HG02870 (cell line): ENCODE data around the gene RGS10.

Experiments used
- ATAC-seq: cut with Tn5 transposase; IDR thresholded peaks from one replicate; pipeline ENCODE4 v1.9.1; 2021; ENCODE audit warnings: mild to moderate bottlenecking, moderate library complexity; ENCODE audit not compliant: unreplicated experiment

Gene RGS10

DNA sequence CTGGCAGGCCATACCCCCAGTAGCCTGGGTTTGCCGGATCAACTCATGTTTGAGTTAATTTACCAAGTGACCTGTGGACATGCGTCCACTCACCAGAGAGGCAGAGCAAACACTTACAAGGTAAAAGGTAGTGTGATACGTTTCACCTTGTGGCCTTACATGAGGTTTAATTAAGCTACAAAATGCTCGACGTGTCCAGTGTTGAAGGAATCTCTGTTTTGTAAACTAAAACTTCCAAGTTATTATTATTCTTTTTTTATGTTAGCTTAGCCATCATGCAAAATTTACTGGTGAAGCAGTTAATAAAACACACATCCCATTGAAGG lies 42.9 kb downstream of the RGS10 start:
- ATAC-seq: no peak

- no peak for ATAC-seq
These were observed 43.4 kb downstream of the RGS10 start for GRCh38 chr10:119498889-119499676.

DNA sequence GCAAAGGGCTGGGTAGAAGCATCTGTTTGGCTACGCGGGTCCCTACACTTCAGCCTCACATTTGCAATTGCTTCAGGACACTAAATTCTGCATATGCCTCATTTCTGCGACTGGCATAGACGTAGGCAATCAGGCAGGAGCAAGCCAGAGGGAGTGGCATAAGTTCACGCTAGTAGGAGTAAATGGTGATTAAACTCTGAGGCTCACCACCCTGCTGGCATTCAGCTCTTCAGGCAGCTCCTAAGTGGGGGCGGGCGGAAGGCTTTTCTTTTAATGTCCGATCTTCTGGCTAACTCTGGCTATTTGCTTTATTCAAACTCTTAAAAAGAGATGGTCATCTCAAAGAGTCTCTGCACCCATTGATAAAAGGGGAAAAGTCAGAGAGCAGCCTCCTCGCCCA lies 45.3 kb downstream of the RGS10 start:
- no peak for ATAC-seq

GRCh38 chr10:119496273-119496672 lies 46.2 kb downstream of the RGS10 start:
- ATAC-seq: peak; percentile 93

GRCh38 chr10:119495545-119495944 lies 47.0 kb downstream of the RGS10 start:
- ATAC-seq: no peak

DNA sequence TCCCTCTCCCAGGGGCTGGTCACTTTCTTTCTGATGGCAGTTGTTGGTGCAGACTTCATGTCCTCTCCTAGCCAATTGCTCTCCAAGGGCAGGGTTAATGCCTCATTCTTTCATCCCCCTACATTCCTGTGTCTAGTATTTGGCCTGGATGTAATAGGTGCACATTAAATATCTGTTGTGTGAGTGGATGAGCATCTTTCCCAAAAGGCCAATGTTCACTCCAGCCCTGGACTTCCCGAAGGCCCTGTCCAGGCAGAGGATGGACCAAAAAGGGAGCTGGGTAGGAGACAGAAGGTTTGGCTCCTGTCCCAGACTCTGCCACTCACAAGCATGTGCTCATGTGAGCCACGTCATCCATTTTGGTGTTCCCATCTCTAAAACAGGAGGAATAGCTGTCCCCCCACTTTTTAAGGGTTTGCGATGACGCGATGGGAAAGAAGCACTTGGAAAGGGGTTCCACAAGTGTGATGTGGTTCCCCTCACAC lies 47.5 kb downstream of the RGS10 start:
- ATAC-seq: no peak

GRCh38 chr10:119494236-119495020 lies 48.1 kb downstream of the RGS10 start:
- no peak for ATAC-seq

DNA sequence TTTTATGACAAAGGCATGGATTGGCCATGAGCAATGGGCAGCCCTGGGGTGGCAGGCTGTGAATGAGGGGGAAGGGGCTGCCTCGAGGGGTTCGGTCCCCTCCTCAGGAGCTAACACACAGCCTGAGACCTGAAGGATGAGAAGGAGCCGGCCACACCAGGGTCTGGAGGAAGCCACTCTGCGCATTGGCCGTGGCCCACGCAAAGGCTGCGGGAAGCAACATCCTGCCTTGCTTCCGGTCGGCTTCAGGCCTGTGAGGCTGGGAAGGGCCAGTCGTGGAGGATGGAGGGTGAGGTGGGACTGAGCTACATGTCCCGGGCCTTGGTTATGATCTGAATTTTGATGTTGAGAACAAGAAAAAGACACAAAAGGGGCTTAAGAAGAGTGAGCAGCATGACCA lies 49.4 kb downstream of the RGS10 start:
- no peak for ATAC-seq

DNA sequence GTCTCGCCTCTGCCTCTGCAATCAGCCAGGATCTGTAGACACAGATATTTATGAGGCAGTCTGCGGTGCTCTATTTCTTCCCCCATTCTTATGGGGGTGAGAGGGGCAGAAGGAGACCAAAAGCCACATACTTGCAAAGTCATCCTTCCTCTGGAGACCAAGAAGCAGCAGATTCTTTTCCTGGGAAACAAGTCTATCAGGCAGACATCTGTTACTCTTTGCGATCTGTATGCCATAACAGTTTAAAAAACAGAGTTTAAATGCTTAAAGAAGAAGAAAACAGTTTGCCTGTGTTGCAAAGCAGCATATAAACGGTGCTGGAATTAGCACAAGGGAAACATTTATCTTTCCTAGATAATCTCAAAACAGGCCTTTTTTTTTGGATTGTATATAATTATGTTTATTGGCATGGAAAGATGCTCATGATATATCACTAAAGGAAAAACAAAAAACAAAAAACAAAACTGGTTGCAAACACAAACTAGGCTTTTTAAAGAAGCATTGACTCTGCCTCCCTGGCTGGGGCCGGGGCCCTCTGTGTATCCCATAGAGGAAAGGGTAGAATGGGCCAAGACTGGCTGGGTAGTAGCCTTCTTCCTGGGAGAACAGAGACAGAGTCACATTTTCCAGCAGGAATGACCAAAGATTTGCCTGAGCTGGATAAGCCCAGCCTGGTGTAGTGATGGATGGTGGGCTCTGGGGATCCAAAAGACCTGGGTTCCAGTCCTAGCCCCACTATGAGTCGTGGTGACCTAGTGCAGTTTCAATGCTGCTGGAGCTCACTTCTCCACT lies 50.4 kb downstream of the RGS10 start:
- ATAC-seq: no peak

GRCh38 chr10:119489991-119490326 lies 52.6 kb downstream of the RGS10 start:
- ATAC-seq: no peak

DNA sequence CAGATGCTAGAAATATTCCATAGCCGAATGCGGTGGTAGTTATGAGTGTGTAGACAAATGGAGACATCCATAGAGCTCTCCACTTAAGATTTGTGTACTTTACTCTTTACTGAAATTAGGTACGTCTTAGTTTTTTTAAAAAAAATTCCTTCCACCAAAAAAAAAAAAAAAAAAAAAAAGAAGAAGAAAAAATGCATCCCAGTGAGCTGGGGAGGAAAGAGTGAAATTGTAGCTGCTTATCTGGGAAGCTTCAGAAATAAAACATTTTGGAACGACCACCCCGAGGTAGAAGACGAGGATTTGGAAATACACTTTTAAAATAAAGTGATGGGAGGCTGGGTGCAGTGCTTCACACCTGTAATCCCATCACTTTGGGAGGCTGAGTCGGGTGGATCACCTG lies 53.8 kb downstream of the RGS10 start:
- no peak for ATAC-seq

- no peak for ATAC-seq
These were observed 58.7 kb downstream of the RGS10 start for GRCh38 chr10:119483839-119484238.

DNA sequence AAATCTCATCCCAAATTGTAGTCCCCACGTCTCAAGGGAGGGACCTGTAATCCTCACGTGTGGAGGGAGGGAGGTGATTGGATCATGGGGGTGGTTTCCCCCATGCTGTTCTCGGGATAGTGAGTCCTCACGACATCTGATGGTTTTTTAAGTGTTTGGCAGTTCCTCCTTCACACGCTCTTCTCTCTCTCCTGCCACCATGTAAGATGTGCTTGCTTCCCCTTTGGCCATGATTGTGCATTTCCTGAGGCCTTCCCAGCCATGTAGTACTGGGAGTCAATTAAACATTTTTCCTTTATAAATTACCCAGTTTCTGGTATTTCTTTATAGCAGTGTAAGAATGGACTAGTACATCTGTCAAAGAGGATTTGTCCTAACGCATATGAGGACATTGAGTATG lies 59.5 kb downstream of the RGS10 start:
- no peak for ATAC-seq

DNA sequence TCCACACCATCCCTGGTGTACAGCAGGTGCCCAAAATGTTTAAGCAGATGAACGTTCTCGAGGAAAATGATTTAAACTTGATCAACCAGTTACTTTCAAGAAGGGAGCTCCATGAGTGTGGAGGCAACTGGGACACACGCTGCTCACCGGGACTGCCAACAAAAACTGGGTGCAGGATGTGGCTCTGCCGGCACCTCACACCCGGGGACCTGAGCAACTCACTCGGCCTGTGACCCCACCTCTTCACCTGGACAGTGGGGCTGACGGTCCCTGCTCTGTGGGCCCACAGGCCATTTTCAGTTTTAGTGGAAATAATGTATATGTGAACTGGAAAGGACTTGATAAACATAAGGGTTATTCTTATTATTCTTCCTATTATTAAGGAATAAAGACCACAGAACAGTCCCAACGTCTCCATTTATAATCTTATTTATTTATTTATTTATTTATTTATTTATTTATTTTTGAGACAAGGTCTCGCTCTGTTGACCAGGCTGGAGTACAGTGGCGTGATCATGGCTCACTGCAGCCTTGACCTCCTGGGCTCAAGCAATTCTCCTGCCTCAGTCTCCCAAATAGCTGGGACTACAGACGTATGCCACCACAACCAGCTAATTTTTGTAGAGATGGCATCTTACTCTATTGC lies 60.6 kb downstream of the RGS10 start:
- no peak for ATAC-seq

DNA sequence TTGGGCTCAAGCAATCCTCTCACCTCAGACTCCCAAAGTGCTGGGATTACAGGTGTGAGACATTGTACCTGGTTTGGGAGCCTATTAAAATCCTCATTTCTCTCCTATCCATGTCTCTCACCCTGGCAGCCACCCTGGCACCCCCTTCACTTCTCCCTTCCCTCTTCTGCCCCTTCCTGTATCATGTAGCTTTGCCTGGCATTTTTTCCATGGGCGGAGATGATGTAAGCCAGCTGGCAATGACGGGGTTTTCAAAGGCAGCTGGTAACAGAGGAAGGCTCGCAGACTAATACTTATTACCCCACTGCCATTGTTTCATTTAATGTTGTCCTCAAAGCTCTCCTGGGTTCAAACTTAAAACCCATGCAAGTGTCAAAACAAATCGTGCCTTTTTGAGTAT lies 61.9 kb downstream of the RGS10 start:
- ATAC-seq: no peak

DNA sequence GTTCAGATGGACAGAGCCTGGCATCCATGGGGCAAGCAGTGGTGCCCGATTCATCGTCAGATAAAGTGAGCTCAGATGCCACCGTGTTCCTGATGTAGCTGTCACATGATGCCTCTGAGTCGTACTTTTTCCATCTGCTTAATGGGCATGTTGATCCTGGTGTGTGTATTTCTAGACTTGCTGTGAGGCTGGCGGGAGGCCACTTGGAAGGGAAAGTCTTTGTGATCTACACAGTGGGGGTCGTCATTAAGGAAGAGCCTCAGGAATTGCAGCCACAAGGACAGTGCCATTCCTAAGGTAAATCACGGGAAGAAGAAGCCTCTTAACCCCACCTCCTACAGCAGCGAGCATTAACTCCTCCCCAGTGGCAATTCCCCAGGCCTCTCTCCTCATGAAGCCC lies 63.0 kb downstream of the RGS10 start:
- ATAC-seq: no peak

GRCh38 chr10:119478811-119479341 lies 63.6 kb downstream of the RGS10 start:
- no peak for ATAC-seq

GRCh38 chr10:119478111-119478802 lies 64.3 kb downstream of the RGS10 start:
- peak; percentile 71 for ATAC-seq

GRCh38 chr10:119477444-119477843 lies 65.1 kb downstream of the RGS10 start:
- peak; percentile 81 for ATAC-seq

- no peak for ATAC-seq
These were observed 67.9 kb downstream of the RGS10 start for GRCh38 chr10:119474606-119475005.
